ENCODE measurements around the gene ACTL6B.

Gene ACTL6B

GRCh38 chr7:100683659-100684533 is 27.6 kb upstream of the ACTL6B start:
- no peak for DNase-seq

- no peak for DNase-seq
Measured at GRCh38 chr7:100682991-100683658, 26.9 kb upstream of the ACTL6B start.

GRCh38 chr7:100682228-100682741 is 26.0 kb upstream of the ACTL6B start:
- DNase-seq, result no peak

GRCh38 chr7:100681491-100682227 is 25.4 kb upstream of the ACTL6B start:
- DNase-seq, result no peak

- no peak for DNase-seq
Measured at GRCh38 chr7:100680576-100681271, 24.5 kb upstream of the ACTL6B start.

- DNase-seq, result no peak
Measured at GRCh38 chr7:100679927-100680575, 23.8 kb upstream of the ACTL6B start.

- DNase-seq, result no peak
Measured at GRCh38 chr7:100679129-100679926, 23.1 kb upstream of the ACTL6B start.

GRCh38 chr7:100678291-100678984 is 22.2 kb upstream of the ACTL6B start:
- no peak for DNase-seq

GRCh38 chr7:100677308-100678267 is 21.3 kb upstream of the ACTL6B start:
- DNase-seq, result no peak

- no peak for DNase-seq
Measured at GRCh38 chr7:100676501-100677306, 20.5 kb upstream of the ACTL6B start.

- peak; percentile 19 for DNase-seq
Measured at GRCh38 chr7:100675581-100676350, 19.5 kb upstream of the ACTL6B start.

GRCh38 chr7:100675105-100675451 is 18.8 kb upstream of the ACTL6B start:
- DNase-seq, result no peak

GRCh38 chr7:100674411-100675104 is 18.3 kb upstream of the ACTL6B start:
- no peak for DNase-seq

- DNase-seq, result no peak
Measured at GRCh38 chr7:100673942-100674410, 17.7 kb upstream of the ACTL6B start.

- peak; percentile 94 for DNase-seq
Measured at GRCh38 chr7:100673302-100673941, 17.2 kb upstream of the ACTL6B start, which contains the start of gene GNB2. Gene GNB2 (plus strand): TSS chr7:100673740. CDS start chr7:100676266, 2,526 bp downstream.
